Keratinocyte (primary cell): ENCODE results near the gene AMZ1. TPM values are rescaled to one million over a fixed set of nuclear protein-coding genes. Genes with fewer than 3 reads are reported as not detected.

ENCODE experiments used
- DNase-seq: peaks from one replicate; pipeline ENCODE4 v3.0.0-alpha.2; 2011; ENCODE audit warnings: low read depth, missing footprints, low spot score
- FAIRE-seq: peaks from 2 replicates; lab custom pipeline; 2011; peaks lifted over from hg19 to GRCh38; lab: Jason Lieb, UNC
- H2AFZ ChIP-seq: 2 replicates; pipeline ENCODE4 v1.6.0; 2012; ENCODE audit warnings: low read length, control low read depth, inconsistent platforms; ENCODE audit not compliant: control insufficient read depth
- H3K27ac ChIP-seq: 2 replicates; pipeline ENCODE4 v1.5.1; 2011; ENCODE audit warnings: low read length; ENCODE audit not compliant: control insufficient read depth, insufficient read depth
- H3K27me3 ChIP-seq: 3 replicates; pipeline ENCODE4 v1.6.0; 2011; ENCODE audit warnings: low read length; ENCODE audit not compliant: control insufficient read depth, insufficient read depth; ENCODE audit errors: extremely low read depth
- H3K36me3 ChIP-seq, 2 experiments: 2 replicates in 1 of 2; 3 replicates in 1 of 2; pipeline ENCODE4 v1.5.1; 2011; ENCODE audit warnings: low read length in 2 of 2, mild to moderate bottlenecking in 1 of 2; ENCODE audit not compliant: control insufficient read depth in 2 of 2, insufficient read depth in 2 of 2; ENCODE audit errors: extremely low read depth in 1 of 2
- H3K4me1 ChIP-seq: 3 replicates; pipeline ENCODE4 v1.5.1; 2011; ENCODE audit warnings: low read length; ENCODE audit not compliant: control insufficient read depth, insufficient read depth; ENCODE audit errors: extremely low read depth
- H3K4me2 ChIP-seq: 3 replicates; pipeline ENCODE4 v1.6.0; 2011; ENCODE audit warnings: low read depth, low read length; ENCODE audit not compliant: control insufficient read depth, insufficient read depth; ENCODE audit errors: extremely low read depth
- H3K4me3 ChIP-seq, 3 experiments: fragments of 200-600 bp in 1 of 3; sonication (generic) in 1 of 3; 2 replicates in 2 of 3; 3 replicates in 1 of 3; pipeline ENCODE4 v1.5.1; 2011 to 2016; ENCODE audit warnings: low read length in 3 of 3, mild to moderate bottlenecking in 3 of 3, control low read depth in 2 of 3, inconsistent platforms in 1 of 3, low read depth in 1 of 3, mixed read lengths in 1 of 3, mixed run types in 1 of 3, moderate library complexity in 1 of 3; ENCODE audit not compliant: control insufficient read depth in 2 of 3, insufficient read depth in 2 of 3; ENCODE audit errors: extremely low read depth in 1 of 3
- H3K79me2 ChIP-seq: 2 replicates; pipeline ENCODE4 v1.6.0; 2012; ENCODE audit warnings: low read length; ENCODE audit not compliant: control insufficient read depth, insufficient read depth
- H3K9ac ChIP-seq: 3 replicates; pipeline ENCODE4 v1.6.0; 2011; ENCODE audit warnings: low read length; ENCODE audit not compliant: control insufficient read depth, insufficient read depth; ENCODE audit errors: extremely low read depth
- H3K9me1 ChIP-seq: 3 replicates; pipeline ENCODE4 v1.6.0; 2011; ENCODE audit warnings: low read length; ENCODE audit not compliant: control insufficient read depth, insufficient read depth; ENCODE audit errors: extremely low read depth
- H3K9me3 ChIP-seq: 2 replicates; pipeline ENCODE4 v1.5.1; 2012; ENCODE audit warnings: low read depth, low read length; ENCODE audit not compliant: control insufficient read depth
- H4K20me1 ChIP-seq: 3 replicates; pipeline ENCODE4 v1.6.0; 2011; ENCODE audit warnings: low read length; ENCODE audit not compliant: control insufficient read depth, insufficient read depth; ENCODE audit errors: extremely low read depth
- EZH2 ChIP-seq: IDR thresholded peaks from one replicate; pipeline ENCODE4 v1.6.1; 2012; ENCODE audit warnings: inconsistent platforms, mild to moderate bottlenecking, low read length, moderate library complexity
- dilution Hi-C: fragments of 300-500 bp; cut with MboI; formaldehyde crosslinking; loops from one replicate; pipeline ENCODE4 v1.7.0; 2020; ENCODE audit warnings: low sequenced_read_pairs; ENCODE audit not compliant: extremely low pct_ligation_motif_present
- polyA plus RNA-seq, 5 experiments: library from polyadenylated mRNA; depleted of rRNA in 3 of 5; stranded (reverse) in 3 of 5; stranded (forward) in 1 of 5; unstranded in 1 of 5; fragments of >200 nt; gene quantifications; 1 replicate in 1 of 5; 2 replicates in 3 of 5; 3 replicates in 1 of 5; pipeline versions ENCODE4 v1.2.1 to v1.2.3, GENCODE V29; 2011 to 2012; ENCODE audit warnings: missing spikeins in 2 of 5, low read depth in 1 of 5, low replicate concordance in 1 of 5
- TF ChIP-seq, protein P1 (sequence below), 3 experiments: IDR thresholded peaks in 1 of 3; conservative IDR thresholded peaks in 1 of 3; optimal IDR thresholded peaks in 1 of 3; 2 replicates in 2 of 3; 3 replicates in 1 of 3; pipeline versions ENCODE3 to v1.5.1; 2011; ENCODE audit warnings: low read length in 3 of 3, mild to moderate bottlenecking in 3 of 3, moderate library complexity in 2 of 3, control low read depth in 1 of 3, inconsistent platforms in 1 of 3; ENCODE audit not compliant: insufficient read depth in 2 of 3; ENCODE audit errors: extremely low read depth in 1 of 3

AMZ1 gene
- polyA plus RNA-seq, 1 donor (not counting 4 experiments of a cell fraction or from before 2014, with no cell fraction given): 0.04 TPM

DNA sequence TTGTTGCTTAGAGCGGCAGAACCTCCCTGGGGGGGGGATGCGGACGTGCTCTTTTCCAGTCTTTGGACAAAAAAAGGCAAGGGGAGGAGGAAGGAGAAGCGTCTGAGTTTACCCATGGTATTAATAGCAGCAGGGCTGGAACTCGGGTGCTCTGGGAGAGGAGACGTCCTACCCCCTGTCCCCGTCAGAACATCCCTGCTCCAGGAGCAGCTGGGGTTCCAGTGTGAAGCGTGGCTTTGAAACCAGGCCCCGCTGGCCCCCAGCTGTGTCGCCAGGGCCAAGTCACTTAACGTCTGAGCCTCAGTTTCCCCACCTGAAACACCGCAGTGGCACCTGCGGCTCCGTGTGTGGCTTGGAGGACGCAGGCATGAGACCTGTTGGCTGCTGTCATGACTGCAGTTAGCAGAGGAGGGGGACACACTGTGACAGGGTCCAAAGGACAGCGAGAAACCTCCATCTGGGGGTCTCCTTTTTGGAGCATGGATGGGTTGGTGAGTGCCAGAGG, 1.4 kb downstream of the AMZ1 start:
- FAIRE-seq (no peak), DNase-seq (no peak)
- Histone ChIP-seq H3K27ac (no peak overlapping the region), H3K4me2 (no peak overlapping the region), H3K27me3 (peaks cover 42% of the 10 kb centered on the region), H3K4me3 (no peak overlapping the region), H3K9me3 (no peaks in the 10 kb centered on the region), H2AFZ (no peak overlapping the region), H3K9me1 (no peaks in the 10 kb centered on the region), H4K20me1 (no peaks in the 10 kb centered on the region), H3K9ac (no peak overlapping the region), H3K36me3 (no peaks in the 10 kb centered on the region), H3K79me2 (no peaks in the 10 kb centered on the region), H3K4me1 (peaks cover 9% of the 10 kb centered on the region)
- no peak for TF ChIP-seq EZH2
- TF ChIP-seq, protein P1, sequence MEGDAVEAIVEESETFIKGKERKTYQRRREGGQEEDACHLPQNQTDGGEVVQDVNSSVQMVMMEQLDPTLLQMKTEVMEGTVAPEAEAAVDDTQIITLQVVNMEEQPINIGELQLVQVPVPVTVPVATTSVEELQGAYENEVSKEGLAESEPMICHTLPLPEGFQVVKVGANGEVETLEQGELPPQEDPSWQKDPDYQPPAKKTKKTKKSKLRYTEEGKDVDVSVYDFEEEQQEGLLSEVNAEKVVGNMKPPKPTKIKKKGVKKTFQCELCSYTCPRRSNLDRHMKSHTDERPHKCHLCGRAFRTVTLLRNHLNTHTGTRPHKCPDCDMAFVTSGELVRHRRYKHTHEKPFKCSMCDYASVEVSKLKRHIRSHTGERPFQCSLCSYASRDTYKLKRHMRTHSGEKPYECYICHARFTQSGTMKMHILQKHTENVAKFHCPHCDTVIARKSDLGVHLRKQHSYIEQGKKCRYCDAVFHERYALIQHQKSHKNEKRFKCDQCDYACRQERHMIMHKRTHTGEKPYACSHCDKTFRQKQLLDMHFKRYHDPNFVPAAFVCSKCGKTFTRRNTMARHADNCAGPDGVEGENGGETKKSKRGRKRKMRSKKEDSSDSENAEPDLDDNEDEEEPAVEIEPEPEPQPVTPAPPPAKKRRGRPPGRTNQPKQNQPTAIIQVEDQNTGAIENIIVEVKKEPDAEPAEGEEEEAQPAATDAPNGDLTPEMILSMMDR (optimal IDR thresholded peaks at IDR 0.05 in 1 of 3, IDR thresholded peaks at IDR 0.05 in 1 of 3, conservative IDR thresholded peaks at IDR 0.05 in 1 of 3; ENCODE audit: extremely low read depth in 1 of 3, insufficient read depth in 2 of 3, low read length in 3 of 3): no peak
- dilution Hi-C loops: no loop called here

DNA sequence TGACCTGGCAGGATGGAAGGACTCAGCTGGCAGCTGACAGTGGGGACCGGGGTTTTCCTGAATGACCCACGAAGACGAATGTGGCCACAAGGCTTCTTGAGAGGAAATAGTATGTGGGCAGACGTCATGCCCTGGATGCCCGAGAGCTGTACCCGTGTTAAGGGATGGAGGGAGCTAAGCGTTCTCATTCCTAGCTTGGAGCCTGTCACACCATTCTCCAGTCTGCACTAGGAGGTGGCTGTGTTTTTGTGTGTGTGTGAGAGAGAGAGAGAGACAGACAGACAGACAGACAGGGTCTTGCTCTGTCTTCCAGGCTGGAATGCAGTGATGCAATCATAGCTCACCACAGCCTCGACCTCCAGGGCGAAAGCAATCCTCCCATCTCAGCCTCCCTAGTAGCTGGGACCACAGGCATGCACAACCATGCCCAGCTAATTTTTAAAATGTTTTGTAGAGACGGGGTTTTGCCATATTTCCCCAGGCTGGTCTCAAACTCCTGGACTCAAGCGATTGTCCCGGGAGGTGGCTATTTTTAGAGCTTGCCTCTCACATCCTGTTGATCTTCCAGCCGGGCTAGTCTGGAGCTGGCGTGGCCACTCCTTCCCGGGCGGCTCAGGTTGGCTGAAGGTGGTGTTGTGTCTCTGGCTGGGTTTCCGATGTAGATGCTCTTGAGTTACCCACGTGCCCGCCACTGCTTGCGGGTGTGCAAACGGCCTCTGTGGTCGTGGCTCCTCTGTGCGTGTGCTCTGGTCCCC, 2.1 kb downstream of the AMZ1 start:
- H3K4me1 ChIP-seq: peaks cover 9% of the 10 kb centered on the region
- H3K4me2 ChIP-seq: no peak overlapping the region
- H3K9me3 ChIP-seq: no peaks in the 10 kb centered on the region
- no peak overlapping the region for H2AFZ ChIP-seq
- no peak for TF ChIP-seq EZH2
- TF ChIP-seq, protein P1 (optimal IDR thresholded peaks at IDR 0.05 in 1 of 3, IDR thresholded peaks at IDR 0.05 in 1 of 3, conservative IDR thresholded peaks at IDR 0.05 in 1 of 3; ENCODE audit: extremely low read depth in 1 of 3, insufficient read depth in 2 of 3, low read length in 3 of 3): no peak
- H3K9me1 ChIP-seq: no peaks in the 10 kb centered on the region
- no peaks in the 10 kb centered on the region for H3K79me2 ChIP-seq
- H3K9ac ChIP-seq: no peak overlapping the region
- no peak overlapping the region for H3K27ac ChIP-seq
- dilution Hi-C loops: no loop called here
- DNase-seq: no peak
- no peak overlapping the region for H3K4me3 ChIP-seq
- H4K20me1 ChIP-seq: no peaks in the 10 kb centered on the region
- no peaks in the 10 kb centered on the region for H3K36me3 ChIP-seq
- FAIRE-seq: peak; percentile 49
- peaks cover 42% of the 10 kb centered on the region for H3K27me3 ChIP-seq
